ENCODE data around the gene PRDX5.

PRDX5 gene

GRCh38 chr11:64278576-64279190, 39.2 kb upstream of the PRDX5 start:
- no peak for TF ChIP-seq CTCF (IDR thresholded peaks at IDR 0.05; ENCODE audit: low read depth, low read length)
- DNase-seq (ENCODE audit: extremely low read depth, low read depth): no peak

GRCh38 chr11:64281957-64282770, 35.8 kb upstream of the PRDX5 start:
- TF ChIP-seq CTCF (IDR thresholded peaks at IDR 0.05; ENCODE audit: low read depth, low read length): no peak
- no peak for DNase-seq (ENCODE audit: extremely low read depth, low read depth)

- no peak for TF ChIP-seq CTCF (IDR thresholded peaks at IDR 0.05; ENCODE audit: low read depth, low read length)
- DNase-seq (ENCODE audit: extremely low read depth, low read depth): no peak
These were observed 34.8 kb upstream of the PRDX5 start for GRCh38 chr11:64283092-64283491.

GRCh38 chr11:64284048-64284961, 33.6 kb upstream of the PRDX5 start, which contains the start of gene BAD:
Gene BAD, minus strand, starts transcription at chr11:64284665. Its CDS starts 297 bp downstream, at chr11:64284368.
- no peak for TF ChIP-seq CTCF (IDR thresholded peaks at IDR 0.05; ENCODE audit: low read depth, low read length)

GRCh38 chr11:64284962-64285884, 32.7 kb upstream of the PRDX5 start, which contains the start of gene GPR137:
Gene GPR137, plus strand, starts transcription at chr11:64285848. Its CDS starts 677 bp downstream, at chr11:64286525.
- no peak for TF ChIP-seq CTCF (IDR thresholded peaks at IDR 0.05; ENCODE audit: low read depth, low read length)
- no peak for DNase-seq (ENCODE audit: extremely low read depth, low read depth)

More at GRCh38 chr11:64284048-64284961, 33.6 kb upstream of the PRDX5 start, which contains the start of gene BAD:
- peak; percentile 73 for DNase-seq (ENCODE audit: extremely low read depth, low read depth)

All from AG09319 (cell line).